HEK293 (cell line): Measurements from ENCODE around the gene MYOZ1.
A peak's percentile ranks its signal among the peaks of the same experiment; 100 is the strongest.

ENCODE experiments used
- CTCF ChIA-PET: fragments of 350-600 bp; formaldehyde crosslinking; extraction: SDS; loops from one replicate; lab custom pipeline; 2021; ENCODE audit warnings: antibody characterized with exemption; lab: Yijun Ruan, JAX
- POLR2A ChIA-PET: fragments of 300-600 bp; formaldehyde crosslinking; extraction: SDS; loops from one replicate; lab custom pipeline; 2020; ENCODE audit warnings: antibody characterized with exemption, inconsistent platforms; lab: Yijun Ruan, JAX
- H3K27ac ChIP-seq: fragments of 200-500 bp; sonication (Bioruptor generic); 2 replicates; pipeline ENCODE4 v1.5.1; 2014; ENCODE audit warnings: low read depth, low read length, control low read depth, inconsistent platforms; ENCODE audit errors: extremely low read depth
- H3K36me3 ChIP-seq, 2 experiments: fragments of 200-500 bp in 1 of 2; sonication (Bioruptor generic) in 1 of 2; 1 replicate in 1 of 2; 2 replicates in 1 of 2; pipeline ENCODE4 v1.5.1; 2014 to 2017; ENCODE audit warnings: inconsistent platforms in 2 of 2, low read length in 2 of 2; ENCODE audit not compliant: control insufficient read depth in 2 of 2, insufficient read depth in 1 of 2
- H3K4me1 ChIP-seq: fragments of 200-500 bp; sonication (Bioruptor generic); 2 replicates; pipeline ENCODE4 v1.5.1; 2014; ENCODE audit warnings: mild to moderate bottlenecking, low read length, inconsistent platforms; ENCODE audit not compliant: control insufficient read depth, insufficient read depth
- H3K4me3 ChIP-seq: 2 replicates; pipeline ENCODE4 v1.5.1; 2011; ENCODE audit warnings: low read depth, mild to moderate bottlenecking, control low read depth, low read length, moderate library complexity
- H3K9me3 ChIP-seq: fragments of 200-500 bp; sonication (Bioruptor generic); 2 replicates; pipeline ENCODE4 v1.5.1; 2014; ENCODE audit warnings: low read depth, low read length, inconsistent platforms; ENCODE audit not compliant: control insufficient read depth, insufficient read depth
- GLI4 ChIP-seq: fragments of 450-650 bp; formaldehyde crosslinking; IDR thresholded peaks from 2 replicates; pipeline ENCODE4 v1.5.1; 2016; ENCODE audit warnings: missing biosample characterization, missing genetic modification characterization
- KLF10 ChIP-seq: fragments of 450-650 bp; IDR thresholded peaks from 2 replicates; pipeline ENCODE4 v1.5.1; 2018; ENCODE audit warnings: missing biosample characterization, mild to moderate bottlenecking, missing genetic modification characterization
- KLF7 ChIP-seq: fragments of 450-650 bp; formaldehyde crosslinking; IDR thresholded peaks from 2 replicates; pipeline ENCODE4 v1.5.1; 2016; ENCODE audit warnings: missing biosample characterization, missing genetic modification characterization, borderline replicate concordance
- KLF8 ChIP-seq: fragments of 450-650 bp; formaldehyde crosslinking; IDR thresholded peaks from 2 replicates; pipeline ENCODE4 v1.5.1; 2016; ENCODE audit warnings: missing biosample characterization, missing genetic modification characterization
- KLF9 ChIP-seq: fragments of 450-650 bp; formaldehyde crosslinking; IDR thresholded peaks from 2 replicates; pipeline ENCODE4 v1.5.1; 2016; ENCODE audit warnings: missing biosample characterization, missing genetic modification characterization, low read depth
- MYNN ChIP-seq: fragments of 450-650 bp; formaldehyde crosslinking; IDR thresholded peaks from 2 replicates; pipeline ENCODE4 v1.5.1; 2016; ENCODE audit warnings: missing biosample characterization, missing genetic modification characterization, borderline replicate concordance
- PBX3 ChIP-seq: sonication (generic); formaldehyde crosslinking; IDR thresholded peaks from 2 replicates; pipeline ENCODE4 v1.8.1; 2022; ENCODE audit warnings: mild to moderate bottlenecking, moderate library complexity, missing genetic modification reagents
- PRDM1 ChIP-seq: fragments of 450-650 bp; formaldehyde crosslinking; IDR thresholded peaks from 2 replicates; pipeline ENCODE4; 2016; ENCODE audit warnings: missing biosample characterization, missing genetic modification characterization
- REPIN1 ChIP-seq: fragments of 450-650 bp; formaldehyde crosslinking; IDR thresholded peaks from 2 replicates; pipeline ENCODE4 v1.5.1; 2017; ENCODE audit warnings: missing biosample characterization, missing genetic modification characterization, low read depth
- SCRT2 ChIP-seq: fragments of 450-650 bp; formaldehyde crosslinking; IDR thresholded peaks from 2 replicates; pipeline ENCODE4 v1.5.1; 2016; ENCODE audit warnings: missing biosample characterization, missing genetic modification characterization
- ZFHX2 ChIP-seq: fragments of 450-650 bp; formaldehyde crosslinking; conservative IDR thresholded peaks from 2 replicates; pipeline ENCODE4 v1.5.1; 2016; ENCODE audit warnings: missing biosample characterization, missing genetic modification characterization
- ZFP37 ChIP-seq: fragments of 450-650 bp; formaldehyde crosslinking; IDR thresholded peaks from 2 replicates; pipeline ENCODE4 v1.5.1; 2016; ENCODE audit warnings: missing biosample characterization, missing genetic modification characterization
- ZFP41 ChIP-seq: fragments of 450-650 bp; formaldehyde crosslinking; IDR thresholded peaks from 2 replicates; pipeline ENCODE4 v1.5.1; 2016; ENCODE audit warnings: missing biosample characterization, missing genetic modification characterization, borderline replicate concordance
- ZNF2 ChIP-seq: fragments of 450-650 bp; formaldehyde crosslinking; IDR thresholded peaks from 2 replicates; pipeline ENCODE4 v1.5.1; 2016; ENCODE audit warnings: missing biosample characterization, missing genetic modification characterization
- ZNF221 ChIP-seq: fragments of 450-650 bp; formaldehyde crosslinking; IDR thresholded peaks from 2 replicates; pipeline ENCODE4 v1.5.1; 2017; ENCODE audit warnings: missing biosample characterization, missing genetic modification characterization, borderline replicate concordance
- ZNF292 ChIP-seq: fragments of 450-650 bp; formaldehyde crosslinking; IDR thresholded peaks from 2 replicates; pipeline ENCODE4 v1.5.1; 2016; ENCODE audit warnings: low read depth, missing biosample characterization, missing genetic modification characterization, borderline replicate concordance
- ZNF423 ChIP-seq: fragments of 450-650 bp; formaldehyde crosslinking; IDR thresholded peaks from 2 replicates; pipeline ENCODE4 v1.5.1; 2016; ENCODE audit warnings: missing biosample characterization, missing genetic modification characterization
- ZNF449 ChIP-seq: fragments of 450-650 bp; formaldehyde crosslinking; IDR thresholded peaks from 2 replicates; pipeline ENCODE4 v1.5.1; 2017; ENCODE audit warnings: missing biosample characterization, mild to moderate bottlenecking, missing genetic modification characterization, moderate library complexity
- ZNF48 ChIP-seq: fragments of 450-650 bp; formaldehyde crosslinking; IDR thresholded peaks from 2 replicates; pipeline ENCODE4 v1.5.1; 2016; ENCODE audit warnings: missing biosample characterization, missing genetic modification characterization
- ZNF501 ChIP-seq: fragments of 450-650 bp; formaldehyde crosslinking; IDR thresholded peaks from 2 replicates; pipeline ENCODE4 v1.5.1; 2016; ENCODE audit warnings: missing biosample characterization, missing genetic modification characterization
- ZNF580 ChIP-seq: fragments of 450-650 bp; formaldehyde crosslinking; IDR thresholded peaks from 2 replicates; pipeline ENCODE4 v1.5.1; 2016; ENCODE audit warnings: missing biosample characterization, missing genetic modification characterization
- ZNF585B ChIP-seq: fragments of 450-650 bp; formaldehyde crosslinking; IDR thresholded peaks from 2 replicates; pipeline ENCODE4 v1.5.1; 2016; ENCODE audit warnings: missing biosample characterization, missing genetic modification characterization
- ZNF629 ChIP-seq: fragments of 450-650 bp; formaldehyde crosslinking; IDR thresholded peaks from 2 replicates; pipeline ENCODE4 v1.5.1; 2017; ENCODE audit warnings: missing biosample characterization, missing genetic modification characterization
- ZNF658 ChIP-seq: fragments of 450-650 bp; formaldehyde crosslinking; IDR thresholded peaks from 2 replicates; pipeline ENCODE4; 2016; ENCODE audit warnings: missing biosample characterization, missing genetic modification characterization
- ZNF785 ChIP-seq: fragments of 450-650 bp; formaldehyde crosslinking; IDR thresholded peaks from 2 replicates; pipeline ENCODE4 v1.5.1; 2016; ENCODE audit warnings: missing biosample characterization, missing genetic modification characterization
- ZSCAN23 ChIP-seq: fragments of 450-650 bp; formaldehyde crosslinking; IDR thresholded peaks from 2 replicates; pipeline ENCODE4 v1.5.1; 2016; ENCODE audit warnings: missing biosample characterization, missing genetic modification characterization

MYOZ1 gene

GRCh38 chr10:73628405-73628804, 12.9 kb downstream of the MYOZ1 start:
- no peaks in the 10 kb centered on the region for H3K9me3 ChIP-seq
- H3K27ac ChIP-seq: no peak overlapping the region
- no peak overlapping the region for H3K4me3 ChIP-seq
- H3K36me3 ChIP-seq: no peaks in the 10 kb centered on the region; a peak in 1 of 3 replicates
- ChIA-PET POLR2A (interaction anchor here (0.7 kb wide), 1 partner anchor 108 kb away, joined by 3 read pairs; no protein-coding TSS in a partner anchor), CTCF (interaction anchor here (4.4 to 4.8 kb wide), 2 partner anchors 15 to 98 kb away, joined by 21 to 28 read pairs; no protein-coding TSS in a partner anchor)
- TF ChIP-seq ZNF449 (tag by site-specific recombination) (peak; percentile 62), ZNF292 (tag by site-specific recombination) (no peak), ZFHX2 (tag by site-specific recombination) (0 out of 2 replicates have a peak, but pooled peaks have one; percentile 8)
- H3K4me1 ChIP-seq: no peaks in the 10 kb centered on the region

- Histone ChIP-seq H3K4me3 (no peak overlapping the region), H3K9me3 (no peaks in the 10 kb centered on the region), H3K36me3 (no peaks in the 10 kb centered on the region; a peak in 1 of 3 replicates), H3K27ac (no peak overlapping the region), H3K4me1 (no peaks in the 10 kb centered on the region)
- no peak for TF ChIP-seq ZNF629
- TF ChIP-seq REPIN1: no peak
- TF ChIP-seq SCRT2 (tag by site-specific recombination): 0 out of 2 replicates have a peak, but pooled peaks have one; percentile 24
- no peak for TF ChIP-seq KLF7
- no peak for TF ChIP-seq PBX3 (CRISPR knock-in tag)
- ChIA-PET CTCF (interaction anchor here (0.6 to 4.4 kb wide), 4 partner anchors 16 to 360 kb away, joined by 3 to 28 read pairs (median 6); no protein-coding TSS in a partner anchor), POLR2A (interaction anchor here (0.7 to 1.1 kb wide), 3 partner anchors 12 to 26 kb away, joined by 3 to 4 read pairs (median 3); no protein-coding TSS in a partner anchor)
These were observed 14.0 kb downstream of the MYOZ1 start for GRCh38 chr10:73627300-73627699.

- ChIA-PET CTCF (interaction anchor here (0.6 to 2.4 kb wide), 4 partner anchors 10 to 1580 kb away, joined by 3 to 13 read pairs (median 4); no protein-coding TSS in a partner anchor), POLR2A (interaction anchor here (0.5 to 1.4 kb wide), 19 partner anchors 15 to 1485 kb away, joined by 3 to 7 read pairs (median 4); partner anchors contain the start of genes DNAJC9, MYOZ1, PPP3CB and SAMD8)
- no peaks in the 10 kb centered on the region for H3K9me3 ChIP-seq
- H3K4me1 ChIP-seq: no peaks in the 10 kb centered on the region
- H3K36me3 ChIP-seq: no peaks in the 10 kb centered on the region; a peak in 1 of 3 replicates
- peak overlapping the region; percentile 80 for H3K4me3 ChIP-seq
- H3K27ac ChIP-seq: peak overlapping the region; percentile 60
- TF ChIP-seq KLF9 (tag by site-specific recombination): 0 out of 2 replicates have a peak, but pooled peaks have one; percentile 26
- TF ChIP-seq ZNF2 (tag by site-specific recombination): 0 out of 2 replicates have a peak, but pooled peaks have one; percentile 14
- peak; percentile 24; the same call in 1 of the 2 replicates for TF ChIP-seq KLF10 (tag by site-specific recombination)
- TF ChIP-seq ZNF501 (tag by site-specific recombination): peak; percentile 68
- TF ChIP-seq ZFP37 (tag by site-specific recombination): peak; percentile 39; the same call in 1 of the 2 replicates
- 0 out of 2 replicates have a peak, but pooled peaks have one; percentile 78 for TF ChIP-seq ZNF785 (tag by site-specific recombination)
- TF ChIP-seq KLF8 (tag by site-specific recombination): peak; percentile 61; the same call in 1 of the 2 replicates
- TF ChIP-seq PRDM1 (tag by site-specific recombination): 0 out of 2 replicates have a peak, but pooled peaks have one; percentile 9
- TF ChIP-seq ZNF580: no peak
- TF ChIP-seq ZFP41 (tag by site-specific recombination): no peak
- TF ChIP-seq ZNF221: no peak
- TF ChIP-seq ZNF658 (tag by site-specific recombination): no peak
- no peak for TF ChIP-seq ZNF48 (tag by site-specific recombination)
- TF ChIP-seq REPIN1: no peak; the same call in 1 of the 2 replicates
- TF ChIP-seq MYNN: peak; percentile 91
- peak; percentile 54; the same call in 1 of the 2 replicates for TF ChIP-seq GLI4 (tag by site-specific recombination)
- no peak for TF ChIP-seq ZSCAN23 (tag by site-specific recombination)
- no peak for TF ChIP-seq ZNF423 (tag by site-specific recombination)
- no peak for TF ChIP-seq ZNF585B (tag by site-specific recombination)
These were observed 15.2 kb downstream of the MYOZ1 start for GRCh38 chr10:73625884-73626752.
